H9 (cell line): ENCODE data around the gene EXD2. TPM values are rescaled to one million over a fixed set of nuclear protein-coding genes. Genes with fewer than 3 reads are reported as not detected.

Experiments
- DNase-seq: peaks from one replicate; pipeline ENCODE4 v3.0.0-alpha.2; 2017
- H2AFZ ChIP-seq: one replicate; pipeline ENCODE4 v1.6.1; 2013; ENCODE audit warnings: mild to moderate bottlenecking, low read length, control low read depth, moderate library complexity
- H2AK5ac ChIP-seq: 2 replicates; pipeline ENCODE4 v1.6.1; 2013; ENCODE audit warnings: low read length, control low read depth, mixed read lengths; ENCODE audit not compliant: insufficient read length
- H2BK120ac ChIP-seq: one replicate; pipeline ENCODE4 v1.6.1; 2013; ENCODE audit warnings: low read depth, mild to moderate bottlenecking, low read length, control low read depth, inconsistent platforms; ENCODE audit not compliant: poor library complexity, severe bottlenecking
- H2BK12ac ChIP-seq: 2 replicates; pipeline ENCODE4 v1.6.1; 2013; ENCODE audit warnings: low read length, control low read depth, mixed read lengths, low read depth; ENCODE audit not compliant: insufficient read length
- H2BK15ac ChIP-seq: 2 replicates; pipeline ENCODE4 v1.6.1; 2013; ENCODE audit warnings: low read depth, low read length, control low read depth
- H2BK20ac ChIP-seq: one replicate; pipeline ENCODE4 v1.6.1; 2013; ENCODE audit warnings: low read depth, mild to moderate bottlenecking, low read length, control low read depth, inconsistent platforms; ENCODE audit not compliant: poor library complexity, severe bottlenecking
- H2BK5ac ChIP-seq: 2 replicates; pipeline ENCODE4 v1.6.1; 2013; ENCODE audit warnings: low read length, control low read depth, mixed read lengths; ENCODE audit not compliant: insufficient read length
- H3K14ac ChIP-seq: 2 replicates; pipeline ENCODE4 v1.6.1; 2013; ENCODE audit warnings: low read length, control low read depth; ENCODE audit not compliant: insufficient read depth
- H3K18ac ChIP-seq: 2 replicates; pipeline ENCODE4 v1.6.1; 2013; ENCODE audit warnings: low read depth, mild to moderate bottlenecking, mixed read lengths, low read length, control low read depth; ENCODE audit not compliant: insufficient read length
- H3K23ac ChIP-seq: 2 replicates; pipeline ENCODE4 v1.6.1; 2013; ENCODE audit warnings: low read length, control low read depth, mixed read lengths, low read depth; ENCODE audit not compliant: insufficient read length
- H3K23me2 ChIP-seq: 2 replicates; pipeline ENCODE4 v1.6.1; 2013; ENCODE audit warnings: low read depth, mild to moderate bottlenecking, mixed read lengths, low read length, control low read depth; ENCODE audit not compliant: insufficient read length, poor library complexity, severe bottlenecking
- H3K27ac ChIP-seq: 2 replicates; pipeline ENCODE4 v1.5.1; 2013; ENCODE audit warnings: low read length, control low read depth, mixed read lengths, low read depth; ENCODE audit not compliant: insufficient read length
- H3K27me3 ChIP-seq: 2 replicates; pipeline ENCODE4 v1.6.1; 2013; ENCODE audit warnings: low read length, control low read depth, inconsistent platforms; ENCODE audit not compliant: insufficient read depth
- H3K4ac ChIP-seq: 2 replicates; pipeline ENCODE4 v1.6.1; 2013; ENCODE audit warnings: low read depth, mild to moderate bottlenecking, control low read depth, inconsistent platforms, low read length, moderate library complexity
- H3K4me1 ChIP-seq: 2 replicates; pipeline ENCODE4 v1.6.1; 2013; ENCODE audit warnings: low read length, control low read depth, inconsistent platforms; ENCODE audit not compliant: insufficient read depth
- H3K4me2 ChIP-seq: 2 replicates; pipeline ENCODE4 v1.6.1; 2013; ENCODE audit warnings: low read length, control low read depth, mixed read lengths; ENCODE audit not compliant: insufficient read length, insufficient read depth
- H3K56ac ChIP-seq: 2 replicates; pipeline ENCODE4 v1.6.1; 2013; ENCODE audit warnings: low read depth, mild to moderate bottlenecking, mixed read lengths, low read length, control low read depth; ENCODE audit not compliant: insufficient read length
- H3K79me1 ChIP-seq: 2 replicates; pipeline ENCODE4 v1.6.1; 2013; ENCODE audit warnings: low read depth, mild to moderate bottlenecking, moderate library complexity, low read length, control low read depth, inconsistent platforms; ENCODE audit not compliant: insufficient read depth, poor library complexity, severe bottlenecking
- H3K79me2 ChIP-seq: 2 replicates; pipeline ENCODE4 v1.6.1; 2013; ENCODE audit warnings: low read length, control low read depth, inconsistent platforms; ENCODE audit not compliant: insufficient read depth
- H3K9ac ChIP-seq: 2 replicates; pipeline ENCODE4 v1.6.1; 2013; ENCODE audit warnings: low read length, control low read depth, mixed read lengths; ENCODE audit not compliant: insufficient read length; ENCODE audit errors: extremely low read depth
- H3K9me3 ChIP-seq: one replicate; pipeline ENCODE4 v1.6.1; 2013; ENCODE audit warnings: low read depth, low read length, inconsistent platforms; ENCODE audit not compliant: control insufficient read depth
- H3T11ph ChIP-seq: one replicate; pipeline ENCODE4 v1.6.1; 2013; ENCODE audit warnings: mild to moderate bottlenecking, low read length, control low read depth, inconsistent platforms
- H4K20me1 ChIP-seq: one replicate; pipeline ENCODE4 v1.6.1; 2013; ENCODE audit not compliant: control insufficient read depth, insufficient read length, insufficient read depth
- H4K5ac ChIP-seq: 2 replicates; pipeline ENCODE4 v1.6.1; 2013; ENCODE audit warnings: low read depth, mild to moderate bottlenecking, mixed read lengths, low read length, control low read depth; ENCODE audit not compliant: insufficient read length
- H4K8ac ChIP-seq: replicated peaks from 2 replicates; pipeline ENCODE4 v1.6.1; 2013; ENCODE audit warnings: low read length, control low read depth, mixed read lengths, low read depth; ENCODE audit not compliant: insufficient read length
- H4K91ac ChIP-seq: 2 replicates; pipeline ENCODE4 v1.6.1; 2013; ENCODE audit warnings: low read depth, mild to moderate bottlenecking, moderate library complexity, mixed read lengths, low read length, control low read depth; ENCODE audit not compliant: insufficient read length
- H3K27ac Mint-ChIP-seq, 3 experiments: 2 replicates in 2 of 3; 3 replicates in 1 of 3; pipeline ENCODE4 v1.8.0; 2020 to 2021; ENCODE audit warnings: mixed read lengths in 3 of 3, mild to moderate bottlenecking in 1 of 3, moderate library complexity in 1 of 3
- H3K27me3 Mint-ChIP-seq: 2 replicates; pipeline ENCODE4 v1.8.0; 2021; ENCODE audit warnings: low read depth, mild to moderate bottlenecking, moderate library complexity, mixed read lengths
- H3K36me3 Mint-ChIP-seq, 3 experiments: 2 replicates in 2 of 3; 3 replicates in 1 of 3; pipeline ENCODE4 v1.8.0; 2020 to 2021; ENCODE audit warnings: low read depth in 3 of 3, mixed read lengths in 3 of 3; ENCODE audit not compliant: insufficient read depth in 1 of 3
- H3K4me1 Mint-ChIP-seq, 2 experiments: 2 replicates each; pipeline ENCODE4 v1.8.0; 2020; ENCODE audit warnings: mixed read lengths in 2 of 2
- H3K4me3 Mint-ChIP-seq, 2 experiments: 2 replicates in 1 of 2; 3 replicates in 1 of 2; pipeline ENCODE4 v1.8.0; 2020 to 2021; ENCODE audit warnings: mild to moderate bottlenecking in 2 of 2, mixed read lengths in 2 of 2, moderate library complexity in 1 of 2
- H3K9me3 Mint-ChIP-seq, 2 experiments: 2 replicates in 1 of 2; 3 replicates in 1 of 2; pipeline ENCODE4 v1.8.0; 2020; ENCODE audit warnings: mild to moderate bottlenecking in 2 of 2, mixed read lengths in 2 of 2, moderate library complexity in 1 of 2
- WGBS: extraction: QIAGEN DNeasy Blood & Tissue Kit; methylation state at CpG from one replicate; pipeline ENCODE4 v1.1.7; 2013; ENCODE audit warnings: missing lambda C conversion rate, low lambda C conversion rate, mixed read lengths; ENCODE audit not compliant: insufficient read length; ENCODE audit errors: extremely low coverage; 5-methylcytosine and 5-hydroxymethylcytosine counted together
- total RNA-seq: library from RNA; stranded (reverse); gene quantifications from 2 replicates; pipeline ENCODE4 v1.2.1, GENCODE V29; 2021
- TF ChIP-seq, protein P1 (sequence below): fragments of 200-600 bp; sonication (generic); conservative IDR thresholded peaks from 3 replicates; pipeline ENCODE4 v1.8.0; 2021; ENCODE audit warnings: antibody characterized with exemption, mild to moderate bottlenecking

The EXD2 gene
- total RNA-seq, 1 experiment from 2014 or later = 19.6 TPM

DNA sequence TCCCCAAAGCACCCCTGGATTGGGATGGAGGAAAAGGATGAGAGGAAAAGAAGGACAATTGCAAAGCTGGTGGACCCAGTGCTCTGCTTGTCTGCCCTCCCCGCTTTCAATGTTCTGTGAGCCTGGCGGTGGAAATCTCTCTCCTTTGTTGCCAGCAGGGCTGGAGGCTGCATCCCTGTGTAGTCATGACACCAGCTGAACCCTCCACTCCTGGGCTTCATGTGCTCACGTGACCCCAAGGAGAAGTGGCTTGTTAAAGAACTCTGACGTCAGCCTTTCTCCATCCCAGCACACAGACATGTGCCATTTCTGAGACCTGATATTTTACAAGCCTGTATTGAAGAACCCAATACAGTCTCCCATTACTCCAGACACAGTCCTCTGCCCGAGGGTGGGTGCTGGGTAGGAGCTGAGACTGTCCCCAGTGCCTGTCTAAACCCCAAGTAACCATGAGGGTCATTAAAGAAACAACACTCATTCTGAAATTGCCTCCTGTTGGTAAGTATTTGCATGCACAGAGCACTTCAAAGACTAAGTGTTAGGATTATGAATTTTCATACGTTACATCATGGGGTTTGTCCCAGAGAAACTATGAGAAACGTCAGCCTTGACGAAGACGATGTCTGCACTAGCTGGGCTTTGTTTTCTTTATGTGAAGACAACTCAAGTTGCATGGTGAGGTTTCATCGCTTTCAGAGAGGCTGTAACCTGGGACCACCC, 90.3 kb downstream of the EXD2 start:
- WGBS = no CpG with 5 or more reads among the region's 10 CpGs
- peaks cover 2% of the 10 kb centered on the region for H3K23me2 ChIP-seq
- H4K8ac ChIP-seq = no peak overlapping the region
- no peak overlapping the region for H2BK15ac ChIP-seq
- no peak overlapping the region for H4K5ac ChIP-seq
- H3K27me3 ChIP-seq = no peaks in the 10 kb centered on the region
- H3K56ac ChIP-seq = no peak overlapping the region
- DNase-seq = no peak
- TF ChIP-seq, protein P1, sequence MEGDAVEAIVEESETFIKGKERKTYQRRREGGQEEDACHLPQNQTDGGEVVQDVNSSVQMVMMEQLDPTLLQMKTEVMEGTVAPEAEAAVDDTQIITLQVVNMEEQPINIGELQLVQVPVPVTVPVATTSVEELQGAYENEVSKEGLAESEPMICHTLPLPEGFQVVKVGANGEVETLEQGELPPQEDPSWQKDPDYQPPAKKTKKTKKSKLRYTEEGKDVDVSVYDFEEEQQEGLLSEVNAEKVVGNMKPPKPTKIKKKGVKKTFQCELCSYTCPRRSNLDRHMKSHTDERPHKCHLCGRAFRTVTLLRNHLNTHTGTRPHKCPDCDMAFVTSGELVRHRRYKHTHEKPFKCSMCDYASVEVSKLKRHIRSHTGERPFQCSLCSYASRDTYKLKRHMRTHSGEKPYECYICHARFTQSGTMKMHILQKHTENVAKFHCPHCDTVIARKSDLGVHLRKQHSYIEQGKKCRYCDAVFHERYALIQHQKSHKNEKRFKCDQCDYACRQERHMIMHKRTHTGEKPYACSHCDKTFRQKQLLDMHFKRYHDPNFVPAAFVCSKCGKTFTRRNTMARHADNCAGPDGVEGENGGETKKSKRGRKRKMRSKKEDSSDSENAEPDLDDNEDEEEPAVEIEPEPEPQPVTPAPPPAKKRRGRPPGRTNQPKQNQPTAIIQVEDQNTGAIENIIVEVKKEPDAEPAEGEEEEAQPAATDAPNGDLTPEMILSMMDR = no peak
- no peak overlapping the region for H3K4ac ChIP-seq
- Mint-ChIP-seq H3K36me3 (no peaks in the 10 kb centered on the region; a peak in 1 of 7 replicates), H3K27me3 (peaks cover 6% of the 10 kb centered on the region), H3K4me3 (no peak overlapping the region; a peak in 1 of 5 replicates), H3K9me3 (no peaks in the 10 kb centered on the region), H3K27ac (no peak overlapping the region; a peak in 1 of 7 replicates), H3K4me1 (no peaks in the 10 kb centered on the region)
- H3K79me1 ChIP-seq = no peaks in the 10 kb centered on the region
- H4K91ac ChIP-seq = no peak overlapping the region
- no peaks in the 10 kb centered on the region for H4K20me1 ChIP-seq
- H3K79me2 ChIP-seq = no peaks in the 10 kb centered on the region
- H3K4me2 ChIP-seq = no peak overlapping the region
- H3T11ph ChIP-seq = no peak overlapping the region
- H3K4me1 ChIP-seq = no peaks in the 10 kb centered on the region
- no peak overlapping the region for H2BK5ac ChIP-seq
- no peak overlapping the region for H2BK120ac ChIP-seq
- no peaks in the 10 kb centered on the region for H3K9me3 ChIP-seq
- H3K23ac ChIP-seq = no peak overlapping the region
- H2BK20ac ChIP-seq = no peak overlapping the region
- H2BK12ac ChIP-seq = no peak overlapping the region
- no peak overlapping the region for H3K14ac ChIP-seq
- no peak overlapping the region for H3K9ac ChIP-seq
- no peak overlapping the region for H3K27ac ChIP-seq
- H3K18ac ChIP-seq = no peak overlapping the region
- H2AFZ ChIP-seq = no peak overlapping the region
- H2AK5ac ChIP-seq = no peak overlapping the region
